Activated naive CD4-positive, alpha-beta T cell treated with anti-CD3 and anti-CD28 coated beads, Interleukin-2, amount 50 U/mL, for 24 hours (primary cell): ENCODE measurements around the gene SIM2.

Experiments
- H3K27ac Mint-ChIP-seq: one replicate; pipeline ENCODE4 v1.8.0; 2021; ENCODE audit warnings: mild to moderate bottlenecking, mixed read lengths
- H3K27me3 Mint-ChIP-seq: one replicate; pipeline ENCODE4 v1.8.0; 2021; ENCODE audit warnings: mixed read lengths
- H3K36me3 Mint-ChIP-seq: one replicate; pipeline ENCODE4 v1.8.0; 2021; ENCODE audit warnings: mixed read lengths
- H3K4me1 Mint-ChIP-seq: one replicate; pipeline ENCODE4 v1.8.0; 2021; ENCODE audit warnings: mixed read lengths
- H3K4me3 Mint-ChIP-seq: one replicate; pipeline ENCODE4 v1.8.0; 2021; ENCODE audit warnings: mild to moderate bottlenecking, mixed read lengths
- H3K9me3 Mint-ChIP-seq: one replicate; pipeline ENCODE4 v1.8.0; 2021; ENCODE audit warnings: mixed read lengths

The SIM2 gene

DNA sequence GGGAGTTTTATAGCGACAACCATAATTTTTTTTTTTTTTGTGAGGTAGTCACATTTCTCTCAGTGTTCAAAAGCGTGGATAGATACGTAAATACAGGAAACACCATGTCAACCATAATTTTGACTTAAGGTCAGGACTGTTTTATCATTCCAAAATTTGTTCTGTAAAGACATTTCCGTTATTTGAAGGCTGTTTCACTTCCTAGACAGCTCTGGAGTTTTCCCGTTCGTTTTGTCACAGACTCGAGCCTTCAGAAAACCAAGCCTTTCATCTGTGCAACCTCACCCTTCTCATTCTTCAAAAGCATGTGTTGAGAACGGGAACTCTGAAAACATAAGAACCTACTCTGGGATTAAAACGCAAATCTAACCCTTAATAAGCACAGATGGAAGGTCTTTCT, 17.9 kb downstream of the SIM2 start:
- H3K9me3 Mint-ChIP-seq, result no peaks in the 10 kb centered on the region
- no peak overlapping the region for H3K4me3 Mint-ChIP-seq
- H3K27me3 Mint-ChIP-seq, result peaks cover 41% of the 10 kb centered on the region
- H3K36me3 Mint-ChIP-seq, result no peaks in the 10 kb centered on the region
- H3K4me1 Mint-ChIP-seq, result no peaks in the 10 kb centered on the region
- no peak overlapping the region for H3K27ac Mint-ChIP-seq

DNA sequence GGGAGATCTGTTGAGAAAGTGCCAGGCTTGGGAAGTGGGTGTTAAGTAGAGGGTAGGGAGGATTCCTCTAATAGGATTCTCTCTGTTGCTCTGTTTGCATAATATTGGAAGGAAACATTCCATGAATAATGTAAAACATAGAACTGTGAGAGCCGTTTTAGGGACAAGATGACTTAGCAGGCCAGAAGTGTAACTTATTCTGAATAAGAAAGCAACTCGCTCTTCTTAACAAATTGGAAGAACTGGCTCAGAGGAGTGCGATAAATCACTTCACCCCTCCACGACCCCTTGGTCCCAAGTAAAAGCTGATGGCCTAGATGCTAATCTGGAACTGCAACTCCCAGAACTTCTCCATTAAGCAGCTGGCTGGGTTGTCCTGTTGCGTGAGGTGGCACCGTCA, 19.1 kb downstream of the SIM2 start:
- no peak overlapping the region for H3K4me3 Mint-ChIP-seq
- no peaks in the 10 kb centered on the region for H3K4me1 Mint-ChIP-seq
- H3K27ac Mint-ChIP-seq, result no peak overlapping the region
- H3K27me3 Mint-ChIP-seq, result peaks cover 34% of the 10 kb centered on the region
- no peaks in the 10 kb centered on the region for H3K36me3 Mint-ChIP-seq
- H3K9me3 Mint-ChIP-seq, result no peaks in the 10 kb centered on the region

DNA sequence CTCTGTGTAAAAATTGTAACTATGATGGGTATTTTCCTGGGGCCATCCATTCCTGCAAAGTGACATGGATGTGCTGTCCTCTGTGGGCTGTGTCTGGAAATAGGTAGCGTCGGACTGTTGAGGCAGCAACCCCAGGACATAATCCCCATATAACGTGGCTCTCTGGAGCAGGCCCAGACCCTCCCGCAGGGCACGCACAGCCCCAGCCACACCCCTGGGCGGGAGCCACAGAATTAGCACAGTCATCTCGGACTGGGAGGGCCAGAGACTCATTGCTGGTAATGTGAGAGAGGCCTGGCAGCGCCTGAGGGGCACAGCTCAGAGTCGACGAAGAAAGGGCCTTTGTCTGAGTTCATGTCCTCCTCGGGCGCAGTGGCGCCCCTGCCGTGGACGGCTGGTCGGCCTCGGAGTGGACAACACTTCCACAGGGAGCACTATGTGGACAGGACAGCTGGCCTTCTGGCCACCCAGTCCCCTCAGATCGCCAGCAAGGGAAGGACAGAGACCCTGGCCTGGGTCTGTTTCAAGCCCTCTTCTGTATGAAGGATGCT, 20.1 kb downstream of the SIM2 start:
- Mint-ChIP-seq H3K36me3 (no peaks in the 10 kb centered on the region), H3K4me1 (no peaks in the 10 kb centered on the region), H3K27ac (no peak overlapping the region), H3K27me3 (peaks cover 30% of the 10 kb centered on the region), H3K4me3 (no peak overlapping the region), H3K9me3 (no peaks in the 10 kb centered on the region)

DNA sequence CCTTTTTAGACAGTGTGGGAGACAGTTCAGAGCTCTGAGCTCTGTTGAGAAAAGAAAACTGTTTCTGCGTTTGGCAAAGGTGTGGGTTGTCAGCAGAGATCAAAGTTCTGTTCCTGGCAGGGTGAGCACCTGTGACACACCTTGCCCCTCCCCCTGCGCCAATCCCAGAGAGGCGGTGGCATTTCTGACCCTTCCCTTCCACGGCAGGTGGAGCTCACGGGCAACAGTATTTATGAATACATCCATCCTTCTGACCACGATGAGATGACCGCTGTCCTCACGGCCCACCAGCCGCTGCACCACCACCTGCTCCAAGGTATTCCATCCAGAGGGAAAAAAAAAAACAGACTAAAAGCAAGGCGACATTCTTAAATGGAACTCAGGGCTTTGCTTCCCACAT, 20.7 kb downstream of the SIM2 start:
- no peak overlapping the region for H3K27ac Mint-ChIP-seq
- no peaks in the 10 kb centered on the region for H3K4me1 Mint-ChIP-seq
- no peak overlapping the region for H3K4me3 Mint-ChIP-seq
- no peaks in the 10 kb centered on the region for H3K9me3 Mint-ChIP-seq
- no peaks in the 10 kb centered on the region for H3K36me3 Mint-ChIP-seq
- H3K27me3 Mint-ChIP-seq, result peaks cover 26% of the 10 kb centered on the region

DNA sequence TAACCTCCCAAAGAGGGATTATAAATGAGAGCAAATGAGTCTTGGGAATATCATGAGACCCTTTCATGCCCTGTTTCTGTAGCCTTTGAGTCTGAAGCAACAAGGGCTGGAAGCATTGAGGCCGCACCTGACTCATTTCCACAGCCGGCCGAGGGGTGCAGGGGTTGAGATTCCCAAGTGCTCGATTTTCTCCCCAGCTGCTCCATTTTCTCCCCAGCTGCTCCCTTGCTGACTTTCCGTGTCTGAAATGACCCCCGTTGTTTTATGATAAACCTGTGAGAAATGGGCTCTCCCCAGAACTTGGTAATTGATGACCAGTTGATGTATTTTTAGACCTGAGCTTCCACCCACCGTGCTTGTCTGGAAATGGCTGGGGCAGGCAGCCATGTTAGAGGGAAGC, 22.9 kb downstream of the SIM2 start:
- no peak overlapping the region for H3K4me3 Mint-ChIP-seq
- H3K4me1 Mint-ChIP-seq, result no peaks in the 10 kb centered on the region
- H3K27me3 Mint-ChIP-seq, result peaks cover 9% of the 10 kb centered on the region
- H3K36me3 Mint-ChIP-seq, result no peaks in the 10 kb centered on the region
- no peak overlapping the region for H3K27ac Mint-ChIP-seq
- no peaks in the 10 kb centered on the region for H3K9me3 Mint-ChIP-seq

DNA sequence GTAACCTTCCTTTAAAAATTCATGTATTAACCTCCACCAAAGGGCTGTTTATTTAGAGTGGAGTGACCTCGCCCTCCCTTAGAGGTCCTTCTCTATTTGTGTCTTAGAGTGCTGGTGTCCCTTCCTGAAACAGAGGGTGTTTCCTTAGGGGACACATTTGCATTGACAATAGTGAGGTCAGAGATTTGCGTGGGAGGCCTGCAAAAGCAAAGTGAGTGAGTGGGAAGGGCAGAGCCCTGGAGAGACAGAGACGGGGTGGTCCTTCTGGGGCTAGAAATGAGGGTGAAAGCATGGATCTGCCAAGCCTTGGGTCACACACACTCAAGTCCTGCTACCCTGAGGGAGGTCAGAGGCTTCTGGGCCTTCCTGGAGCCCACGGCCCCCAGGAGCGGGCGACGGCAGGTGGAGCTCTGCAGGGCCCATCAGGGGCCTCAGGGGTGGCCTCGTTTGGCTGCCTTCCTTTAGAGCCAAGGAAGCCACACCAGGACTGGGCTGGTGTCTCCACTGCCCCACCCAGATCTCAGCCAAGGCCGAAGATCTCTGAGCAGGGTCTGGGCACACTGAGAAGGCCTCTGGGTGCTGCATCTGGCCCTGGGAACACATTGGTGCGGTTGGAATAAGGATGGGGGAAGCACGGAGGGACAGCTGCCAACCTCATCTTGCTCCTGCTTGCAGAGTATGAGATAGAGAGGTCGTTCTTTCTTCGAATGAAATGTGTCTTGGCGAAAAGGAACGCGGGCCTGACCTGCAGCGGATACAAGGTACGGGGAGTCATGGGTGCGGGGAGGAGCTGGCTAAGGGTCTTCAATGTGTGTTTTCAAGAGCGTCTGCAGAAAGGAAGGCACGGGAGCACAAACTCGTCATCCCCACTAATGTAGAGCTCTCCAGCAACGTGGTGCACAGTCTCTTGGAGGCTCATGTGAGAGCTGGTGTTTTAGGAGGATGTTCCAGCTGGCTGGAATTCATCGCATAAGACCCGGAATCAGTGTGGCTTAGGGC, 23.8 kb downstream of the SIM2 start:
- no peaks in the 10 kb centered on the region for H3K9me3 Mint-ChIP-seq
- peaks cover 9% of the 10 kb centered on the region for H3K27me3 Mint-ChIP-seq
- H3K36me3 Mint-ChIP-seq, result no peaks in the 10 kb centered on the region
- no peaks in the 10 kb centered on the region for H3K4me1 Mint-ChIP-seq
- H3K4me3 Mint-ChIP-seq, result no peak overlapping the region
- H3K27ac Mint-ChIP-seq, result no peak overlapping the region

DNA sequence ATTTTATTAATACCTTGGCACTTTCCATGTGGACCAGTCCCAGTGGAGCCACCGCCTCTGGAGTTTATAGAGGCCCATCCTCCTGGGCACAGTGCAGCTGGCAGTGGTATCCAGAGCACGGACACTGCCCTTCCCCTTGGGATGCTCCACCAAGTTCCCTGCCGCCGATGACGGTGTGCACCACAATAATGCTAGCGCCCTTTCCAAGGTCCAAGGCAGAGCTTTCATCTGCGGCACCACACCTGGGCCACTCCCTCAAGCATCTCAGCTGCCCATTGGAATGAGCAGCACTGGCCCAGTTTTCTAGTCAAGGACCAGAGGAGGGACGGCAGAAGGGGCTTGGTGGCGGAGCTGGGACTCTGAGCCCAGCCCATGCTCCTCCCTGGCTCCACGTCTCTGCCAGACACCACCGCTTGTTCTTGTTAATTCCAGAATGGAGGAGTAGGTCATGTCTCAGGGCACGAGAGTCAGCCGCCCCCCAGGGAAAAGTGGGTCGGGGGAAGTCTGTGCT, 24.5 kb downstream of the SIM2 start:
- H3K4me3 Mint-ChIP-seq, result no peak overlapping the region
- no peaks in the 10 kb centered on the region for H3K4me1 Mint-ChIP-seq
- no peak overlapping the region for H3K27ac Mint-ChIP-seq
- H3K36me3 Mint-ChIP-seq, result no peaks in the 10 kb centered on the region
- no peaks in the 10 kb centered on the region for H3K9me3 Mint-ChIP-seq
- H3K27me3 Mint-ChIP-seq, result peaks cover 9% of the 10 kb centered on the region

DNA sequence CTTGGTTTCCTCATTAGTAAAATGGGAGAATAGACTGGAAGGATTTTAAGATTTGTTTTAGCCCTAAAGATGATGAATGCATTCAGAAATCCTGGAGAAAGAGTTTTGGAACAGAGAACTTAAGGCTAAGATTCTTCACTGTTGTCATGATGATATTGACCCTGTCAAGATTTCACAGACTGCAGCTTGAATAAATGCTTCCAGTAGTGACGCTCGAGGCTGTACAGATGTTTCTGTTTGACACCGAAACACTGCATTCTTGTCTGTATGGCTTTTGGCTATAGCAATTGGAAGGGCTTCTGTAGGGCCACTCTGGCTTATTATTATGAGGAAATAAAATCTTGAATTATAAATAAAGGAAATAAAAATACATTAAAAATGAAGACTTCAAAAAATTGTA, 25.7 kb downstream of the SIM2 start:
- peaks cover 8% of the 10 kb centered on the region for H3K27me3 Mint-ChIP-seq
- H3K27ac Mint-ChIP-seq, result no peak overlapping the region
- no peaks in the 10 kb centered on the region for H3K9me3 Mint-ChIP-seq
- no peaks in the 10 kb centered on the region for H3K4me1 Mint-ChIP-seq
- no peaks in the 10 kb centered on the region for H3K36me3 Mint-ChIP-seq
- no peak overlapping the region for H3K4me3 Mint-ChIP-seq

DNA sequence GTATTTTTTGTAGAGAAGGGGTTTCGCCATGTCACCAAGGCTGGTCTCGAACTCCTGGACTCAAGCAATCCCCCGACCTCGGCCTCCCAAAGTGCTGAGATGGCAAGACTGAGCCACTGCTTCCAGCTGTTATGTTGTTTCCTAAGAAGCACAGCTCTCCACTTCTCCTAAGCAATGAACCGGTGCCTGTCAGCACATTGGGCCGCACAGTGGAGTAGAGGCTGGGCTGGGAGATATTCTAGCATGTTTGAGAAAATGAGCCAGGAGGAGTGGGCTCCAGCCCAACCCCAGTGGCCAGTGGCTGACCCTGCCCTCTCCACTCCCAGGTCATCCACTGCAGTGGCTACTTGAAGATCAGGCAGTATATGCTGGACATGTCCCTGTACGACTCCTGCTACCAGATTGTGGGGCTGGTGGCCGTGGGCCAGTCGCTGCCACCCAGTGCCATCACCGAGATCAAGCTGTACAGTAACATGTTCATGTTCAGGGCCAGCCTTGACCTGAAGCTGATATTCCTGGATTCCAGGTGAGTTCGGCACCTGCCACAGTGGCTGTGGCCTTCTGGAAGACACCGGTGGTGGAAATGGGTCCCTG, 27.0 kb downstream of the SIM2 start:
- Mint-ChIP-seq H3K27ac (no peak overlapping the region), H3K9me3 (no peaks in the 10 kb centered on the region), H3K4me1 (no peaks in the 10 kb centered on the region), H3K4me3 (no peak overlapping the region), H3K36me3 (no peaks in the 10 kb centered on the region), H3K27me3 (peaks cover 9% of the 10 kb centered on the region)

DNA sequence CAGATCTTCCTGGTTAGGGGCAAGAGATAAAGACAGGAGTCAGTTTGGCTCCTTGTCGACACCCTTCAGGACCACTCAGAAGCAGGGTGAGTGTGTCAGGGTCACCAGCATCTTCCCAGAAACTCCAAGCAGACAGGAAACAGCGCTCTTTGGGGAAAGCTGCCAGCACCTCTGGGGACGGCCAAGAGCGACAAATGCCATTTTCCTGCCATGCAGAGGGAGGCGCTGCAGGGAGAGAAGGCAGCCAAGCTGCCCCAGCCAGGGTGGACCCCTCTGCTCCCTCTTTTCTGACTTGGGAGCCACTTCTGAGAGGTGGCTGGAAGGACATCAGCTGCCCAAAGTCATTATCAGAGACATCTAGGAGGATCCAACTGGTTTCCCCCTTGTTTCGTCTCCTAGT, 29.0 kb downstream of the SIM2 start:
- H3K27me3 Mint-ChIP-seq, result peaks cover 5% of the 10 kb centered on the region
- H3K4me3 Mint-ChIP-seq, result no peak overlapping the region
- no peaks in the 10 kb centered on the region for H3K36me3 Mint-ChIP-seq
- no peaks in the 10 kb centered on the region for H3K9me3 Mint-ChIP-seq
- no peaks in the 10 kb centered on the region for H3K4me1 Mint-ChIP-seq
- H3K27ac Mint-ChIP-seq, result no peak overlapping the region

DNA sequence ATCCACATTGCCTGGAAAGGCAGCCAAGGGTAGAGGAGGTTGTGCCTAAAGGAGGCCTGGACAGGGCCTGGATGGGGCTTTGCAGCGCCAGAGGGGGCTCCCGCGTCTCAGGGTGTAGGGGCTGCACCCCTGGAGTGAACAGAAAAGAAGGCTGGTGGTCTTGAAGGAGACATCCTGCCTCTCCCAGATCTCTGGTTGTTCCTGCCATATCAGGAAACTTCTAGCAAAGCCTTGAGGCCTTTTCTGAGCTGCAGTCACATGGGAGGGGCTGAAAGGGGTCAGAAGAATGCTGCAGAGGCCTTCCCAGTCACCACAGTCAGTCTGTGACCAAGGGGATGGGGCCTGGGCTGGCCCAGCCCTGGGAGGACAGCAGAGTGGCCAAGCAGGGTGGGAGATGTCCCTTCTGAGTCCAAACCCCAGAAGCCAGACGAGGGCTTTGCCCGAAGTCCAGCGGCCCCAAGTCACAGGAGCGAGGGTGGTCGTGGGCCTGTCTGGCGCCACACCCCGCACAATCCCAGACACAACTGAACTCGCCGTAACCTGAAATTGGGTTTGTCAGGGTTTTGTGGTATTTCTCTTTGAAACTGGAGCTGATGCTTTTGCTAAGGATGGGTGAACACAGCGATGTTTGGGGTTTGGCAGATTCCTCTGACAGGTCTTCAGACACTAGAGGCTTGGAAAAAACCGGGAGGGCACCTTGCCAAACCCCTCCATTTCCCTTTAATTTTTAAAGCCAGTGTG, 29.6 kb downstream of the SIM2 start:
- Mint-ChIP-seq H3K9me3 (no peaks in the 10 kb centered on the region), H3K27ac (no peak overlapping the region), H3K4me3 (no peak overlapping the region), H3K27me3 (peaks cover 5% of the 10 kb centered on the region), H3K4me1 (no peaks in the 10 kb centered on the region), H3K36me3 (no peaks in the 10 kb centered on the region)

DNA sequence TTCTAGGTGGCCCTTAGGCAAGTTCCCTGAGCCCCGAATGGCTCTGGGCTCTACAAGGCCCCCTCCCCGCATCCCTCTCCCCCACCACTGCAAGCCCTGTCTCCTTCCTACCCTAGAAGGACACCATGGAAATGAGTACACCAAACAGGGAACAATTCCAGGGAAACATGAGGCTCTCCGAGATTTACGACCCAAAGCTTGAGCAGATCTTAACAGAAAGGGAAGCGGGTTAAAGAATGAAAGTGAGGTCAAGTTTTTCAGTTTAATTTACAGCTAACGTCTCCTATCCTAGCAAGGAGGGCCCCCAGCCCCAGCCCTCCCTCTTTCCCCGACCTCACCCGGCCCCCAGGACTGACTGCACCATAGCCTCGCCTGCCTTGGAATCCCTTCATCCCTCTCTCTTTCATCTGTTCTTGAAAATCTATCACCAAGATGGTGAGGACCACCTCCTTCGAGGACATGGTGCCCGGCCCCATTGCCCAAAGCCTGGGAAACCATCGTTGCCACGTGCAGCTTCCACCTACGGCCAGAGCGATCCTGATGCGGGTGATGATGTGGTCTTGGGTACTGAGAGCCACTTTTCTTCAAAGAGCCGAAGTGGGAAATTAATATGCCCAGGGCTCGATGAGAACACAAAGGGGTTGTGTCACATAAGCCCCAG, 30.5 kb downstream of the SIM2 start:
- no peak overlapping the region for H3K4me3 Mint-ChIP-seq
- no peaks in the 10 kb centered on the region for H3K4me1 Mint-ChIP-seq
- no peaks in the 10 kb centered on the region for H3K36me3 Mint-ChIP-seq
- peaks cover 5% of the 10 kb centered on the region for H3K27me3 Mint-ChIP-seq
- H3K9me3 Mint-ChIP-seq, result no peaks in the 10 kb centered on the region
- no peak overlapping the region for H3K27ac Mint-ChIP-seq

DNA sequence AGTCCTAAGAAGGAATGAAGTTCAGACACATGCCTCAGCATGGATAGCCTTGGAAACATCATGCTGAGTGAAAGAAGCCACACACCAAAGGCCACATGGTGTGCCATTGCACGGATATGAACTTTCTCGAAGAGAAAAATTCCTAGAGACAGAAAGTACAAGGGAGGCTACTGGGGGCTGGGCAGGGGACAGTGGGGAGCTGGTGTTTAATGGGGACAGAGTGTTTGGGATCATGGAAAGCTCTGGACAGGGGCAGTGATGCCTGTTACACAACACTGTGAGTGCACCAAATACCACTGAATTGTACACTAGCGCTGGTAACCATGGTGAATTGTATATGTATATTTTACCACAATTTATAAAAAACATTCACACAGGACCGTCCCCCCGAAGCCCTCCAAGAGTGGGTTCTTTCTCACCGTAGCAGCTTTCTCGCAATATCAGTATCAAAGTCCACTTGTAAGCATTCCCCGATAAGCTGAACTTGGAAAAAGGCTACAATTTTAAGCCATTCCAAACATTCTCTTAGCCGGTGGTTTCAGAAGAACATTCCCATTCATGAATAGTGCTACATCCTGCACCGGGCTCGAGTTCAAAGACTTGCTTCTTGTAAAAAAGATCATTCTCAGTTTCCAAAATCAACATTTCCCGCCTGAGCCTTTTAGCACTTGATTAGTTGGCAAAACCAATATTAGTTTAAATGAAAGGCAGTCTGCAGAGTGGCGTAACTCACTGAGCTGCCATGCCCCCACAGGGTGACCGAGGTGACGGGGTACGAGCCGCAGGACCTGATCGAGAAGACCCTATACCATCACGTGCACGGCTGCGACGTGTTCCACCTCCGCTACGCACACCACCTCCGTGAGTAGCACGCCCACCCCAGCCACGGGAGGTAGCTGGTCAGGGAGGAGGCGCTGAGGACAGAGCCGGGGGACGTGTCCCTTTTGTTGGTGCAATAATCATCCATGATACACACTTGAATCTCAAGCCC, 31.7 kb downstream of the SIM2 start:
- Mint-ChIP-seq H3K4me3 (no peak overlapping the region), H3K27ac (no peak overlapping the region), H3K36me3 (no peaks in the 10 kb centered on the region), H3K9me3 (no peaks in the 10 kb centered on the region), H3K27me3 (peaks cover 6% of the 10 kb centered on the region), H3K4me1 (no peaks in the 10 kb centered on the region)

DNA sequence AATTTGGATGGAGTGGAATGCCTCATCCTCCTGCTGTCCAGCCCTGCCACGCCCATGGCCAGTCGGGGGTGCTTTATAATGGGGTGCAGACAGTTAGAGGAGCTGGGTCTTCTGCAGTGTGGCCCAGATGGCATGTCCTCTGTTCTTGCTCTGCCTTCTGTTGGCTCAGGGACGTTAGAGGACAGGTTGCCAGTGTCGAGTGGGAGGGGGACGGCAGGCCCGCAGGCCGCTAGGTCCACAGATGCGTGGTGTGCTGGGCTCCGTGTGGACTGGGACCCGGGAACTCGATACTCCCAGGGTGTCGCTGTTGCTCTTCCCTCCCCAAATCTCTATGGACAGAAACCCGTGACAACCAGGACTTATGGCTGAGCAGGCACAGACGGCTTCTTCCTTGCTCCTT, 33.3 kb downstream of the SIM2 start:
- Mint-ChIP-seq H3K4me3 (no peak overlapping the region), H3K27ac (no peak overlapping the region), H3K27me3 (peaks cover 7% of the 10 kb centered on the region), H3K4me1 (no peaks in the 10 kb centered on the region), H3K36me3 (no peaks in the 10 kb centered on the region), H3K9me3 (no peaks in the 10 kb centered on the region)
